ENCODE data around the gene CELA3A. TPM values are rescaled to one million over a fixed set of nuclear protein-coding genes. Genes with fewer than 3 reads are reported as not detected.
"Not testable (repeated sequence)": the region's sequence is repeated elsewhere in the genome, so short reads cannot be mapped to it uniquely, and the experiment has no call there.

The CELA3A gene
- total and polyA plus RNA-seq, 4 donors, result 5.0 to 9.5 (median 6.8) TPM

DNA sequence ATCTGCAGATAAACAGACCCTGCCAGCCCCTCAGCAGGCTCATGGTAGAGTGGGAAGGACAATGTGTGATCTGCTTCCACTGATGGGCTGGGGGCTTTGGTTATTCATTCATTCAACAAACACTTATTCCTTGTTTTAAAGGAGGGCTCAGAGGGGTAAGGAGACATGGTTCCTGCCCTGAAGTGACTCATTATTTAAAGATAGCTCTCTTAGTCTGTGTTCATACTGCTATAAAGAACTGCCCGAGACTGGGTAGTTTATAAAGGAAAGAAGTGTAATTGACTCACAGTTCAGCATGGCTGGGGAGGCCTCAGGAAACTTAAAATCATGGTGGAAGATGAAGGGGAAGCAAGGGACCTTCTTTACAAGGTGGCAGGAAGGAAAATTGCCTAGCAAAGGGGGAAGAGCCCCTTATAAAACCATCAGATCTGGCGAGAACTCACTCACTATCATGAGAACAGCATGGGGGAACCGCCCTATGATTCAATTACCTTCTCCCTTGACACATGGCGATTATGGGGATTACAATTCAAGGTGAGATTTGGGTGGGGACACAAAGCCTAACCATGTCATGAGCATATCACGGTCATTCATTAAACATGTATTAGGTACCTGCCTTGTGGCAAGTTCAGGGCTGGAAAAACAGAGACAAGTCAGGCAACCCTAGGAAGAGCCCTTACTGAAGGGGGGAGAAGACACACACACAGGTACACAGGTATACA, 11.6 kb upstream of the CELA3A start:
- not testable (repeated sequence) for ATAC-seq (ENCODE audit: low FRiP score)

GRCh38 chr1:21992186-21992585, 9.3 kb upstream of the CELA3A start:
- not testable (repeated sequence) for ATAC-seq (ENCODE audit: low FRiP score); H3K9me3 ChIP-seq (ENCODE audit: control insufficient read depth, low read length)

More for the DNA sequence above, 11.6 kb upstream of the CELA3A start:
- H3K27ac ChIP-seq (ENCODE audit: low read depth in 1 of 2, low read length in 2 of 2); H3K9me3 ChIP-seq (ENCODE audit: control insufficient read depth, low read length); H3K4me3 ChIP-seq (ENCODE audit: low read length in 2 of 2); H3K36me3 ChIP-seq (ENCODE audit: control insufficient read depth in 1 of 2, insufficient read depth in 2 of 2, low read length in 1 of 2); H3K27me3 ChIP-seq (ENCODE audit: control insufficient read depth in 1 of 2, insufficient read depth in 2 of 2, low read length in 1 of 2); H3K4me1 ChIP-seq (ENCODE audit: control insufficient read depth in 1 of 2, insufficient read depth in 2 of 2, low read length in 2 of 2); intact Hi-C loops (cut with DNase I); DNase-seq: not testable (repeated sequence)
- 44 to 45% methylated on average over 2 of the region's 5 CpGs for WGBS, 2 donors

GRCh38 chr1:21994716-21995115, 6.7 kb upstream of the CELA3A start:
- intact Hi-C loops (cut with DNase I); ATAC-seq (ENCODE audit: low FRiP score); H3K4me3 ChIP-seq (ENCODE audit: low read length in 2 of 2); H3K4me1 ChIP-seq (ENCODE audit: control insufficient read depth in 1 of 2, insufficient read depth in 2 of 2, low read length in 2 of 2); H3K36me3 ChIP-seq (ENCODE audit: control insufficient read depth in 1 of 2, insufficient read depth in 2 of 2, low read length in 1 of 2); H3K27ac ChIP-seq (ENCODE audit: low read depth in 1 of 2, low read length in 2 of 2); DNase-seq; H3K27me3 ChIP-seq (ENCODE audit: control insufficient read depth in 1 of 2, insufficient read depth in 2 of 2, low read length in 1 of 2); H3K9me3 ChIP-seq (ENCODE audit: control insufficient read depth, low read length): not testable (repeated sequence)
- 96 to 98% methylated on average over 8 of the region's 8 CpGs for WGBS, 2 donors

More at GRCh38 chr1:21992186-21992585, 9.3 kb upstream of the CELA3A start:
- H3K36me3 ChIP-seq (ENCODE audit: control insufficient read depth in 1 of 2, insufficient read depth in 2 of 2, low read length in 1 of 2); intact Hi-C loops (cut with DNase I); H3K4me3 ChIP-seq (ENCODE audit: low read length in 2 of 2); H3K27me3 ChIP-seq (ENCODE audit: control insufficient read depth in 1 of 2, insufficient read depth in 2 of 2, low read length in 1 of 2); DNase-seq; H3K4me1 ChIP-seq (ENCODE audit: control insufficient read depth in 1 of 2, insufficient read depth in 2 of 2, low read length in 2 of 2); H3K27ac ChIP-seq (ENCODE audit: low read depth in 1 of 2, low read length in 2 of 2): not testable (repeated sequence)
- WGBS, 2 donors, result 79 to 89% methylated on average over 2 to 3 of the region's 3 CpGs

GRCh38 chr1:21996663-21996970, 4.8 kb upstream of the CELA3A start:
- H3K36me3 ChIP-seq (ENCODE audit: control insufficient read depth in 1 of 2, insufficient read depth in 2 of 2, low read length in 1 of 2); H3K4me1 ChIP-seq (ENCODE audit: control insufficient read depth in 1 of 2, insufficient read depth in 2 of 2, low read length in 2 of 2); ATAC-seq (ENCODE audit: low FRiP score); H3K4me3 ChIP-seq (ENCODE audit: low read length in 2 of 2); H3K9me3 ChIP-seq (ENCODE audit: control insufficient read depth, low read length); intact Hi-C loops (cut with DNase I); H3K27ac ChIP-seq (ENCODE audit: low read depth in 1 of 2, low read length in 2 of 2); DNase-seq; H3K27me3 ChIP-seq (ENCODE audit: control insufficient read depth in 1 of 2, insufficient read depth in 2 of 2, low read length in 1 of 2): not testable (repeated sequence)
- WGBS, 2 donors, result 77 to 86% methylated on average over 3 of the region's 3 CpGs

DNA sequence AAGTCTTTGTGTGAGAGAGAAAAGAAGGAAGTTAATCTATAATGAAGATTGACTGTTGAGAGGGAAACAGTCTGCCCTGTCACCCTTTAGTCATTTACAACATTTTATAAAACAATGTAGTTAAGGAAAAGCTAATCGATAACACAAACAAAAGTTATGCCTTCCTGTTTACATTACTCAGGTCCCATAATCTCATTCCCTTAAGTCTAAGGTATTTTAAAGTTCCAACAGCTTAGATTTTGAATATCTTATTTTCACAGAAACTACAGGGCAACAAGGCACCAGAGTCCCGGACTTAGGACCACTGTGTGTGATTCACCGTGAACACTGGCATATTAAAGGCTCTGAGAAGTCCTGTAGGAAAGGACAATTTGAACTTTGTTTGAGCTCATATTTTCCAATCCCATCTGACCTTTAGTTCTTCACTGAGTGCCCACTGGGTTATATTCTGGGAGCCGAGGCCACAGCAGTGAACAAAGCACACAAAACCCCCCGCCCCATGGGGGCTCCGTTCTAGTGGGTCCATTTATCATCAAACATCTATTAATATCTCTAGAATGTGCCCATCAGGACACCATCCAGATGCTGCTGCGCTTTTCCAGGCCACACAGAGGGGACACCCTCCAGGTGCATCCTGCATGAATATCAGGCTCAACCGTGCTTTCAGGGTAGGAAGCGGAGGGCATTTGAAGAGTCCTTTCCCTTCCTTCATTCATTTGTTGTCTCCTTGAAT, 3.4 kb upstream of the CELA3A start:
- intact Hi-C loops (cut with DNase I); H3K4me1 ChIP-seq (ENCODE audit: control insufficient read depth in 1 of 2, insufficient read depth in 2 of 2, low read length in 2 of 2); H3K36me3 ChIP-seq (ENCODE audit: control insufficient read depth in 1 of 2, insufficient read depth in 2 of 2, low read length in 1 of 2); H3K4me3 ChIP-seq (ENCODE audit: low read length in 2 of 2); H3K27ac ChIP-seq (ENCODE audit: low read depth in 1 of 2, low read length in 2 of 2); DNase-seq; H3K9me3 ChIP-seq (ENCODE audit: control insufficient read depth, low read length); H3K27me3 ChIP-seq (ENCODE audit: control insufficient read depth in 1 of 2, insufficient read depth in 2 of 2, low read length in 1 of 2); ATAC-seq (ENCODE audit: low FRiP score): not testable (repeated sequence)
- WGBS, 2 donors, result 70 to 73% methylated on average over 9 of the region's 9 CpGs

- H3K36me3 ChIP-seq (ENCODE audit: control insufficient read depth in 1 of 2, insufficient read depth in 2 of 2, low read length in 1 of 2); H3K27ac ChIP-seq (ENCODE audit: low read depth in 1 of 2, low read length in 2 of 2); DNase-seq; ATAC-seq (ENCODE audit: low FRiP score); H3K4me3 ChIP-seq (ENCODE audit: low read length in 2 of 2); H3K4me1 ChIP-seq (ENCODE audit: control insufficient read depth in 1 of 2, insufficient read depth in 2 of 2, low read length in 2 of 2); intact Hi-C loops (cut with DNase I); H3K9me3 ChIP-seq (ENCODE audit: control insufficient read depth, low read length); H3K27me3 ChIP-seq (ENCODE audit: control insufficient read depth in 1 of 2, insufficient read depth in 2 of 2, low read length in 1 of 2): not testable (repeated sequence)
- WGBS, 2 donors, result 83 to 87% methylated on average over 11 to 15 of the region's 15 CpGs
Observed at GRCh38 chr1:21998624-21999294, 2.7 kb upstream of the CELA3A start.

GRCh38 chr1:21999645-22000044, 1.8 kb upstream of the CELA3A start:
- H3K36me3 ChIP-seq (ENCODE audit: control insufficient read depth in 1 of 2, insufficient read depth in 2 of 2, low read length in 1 of 2); H3K27ac ChIP-seq (ENCODE audit: low read depth in 1 of 2, low read length in 2 of 2); H3K9me3 ChIP-seq (ENCODE audit: control insufficient read depth, low read length); intact Hi-C loops (cut with DNase I); H3K27me3 ChIP-seq (ENCODE audit: control insufficient read depth in 1 of 2, insufficient read depth in 2 of 2, low read length in 1 of 2); H3K4me3 ChIP-seq (ENCODE audit: low read length in 2 of 2); H3K4me1 ChIP-seq (ENCODE audit: control insufficient read depth in 1 of 2, insufficient read depth in 2 of 2, low read length in 2 of 2); ATAC-seq (ENCODE audit: low FRiP score); DNase-seq: not testable (repeated sequence)
- 43 to 54% methylated on average over 7 of the region's 7 CpGs for whole genome bisulfite sequencing, 2 donors

GRCh38 chr1:22002461-22002860, 1.0 kb downstream of the CELA3A start:
- not testable (repeated sequence) for H3K9me3 ChIP-seq (ENCODE audit: control insufficient read depth, low read length); H3K36me3 ChIP-seq (ENCODE audit: control insufficient read depth in 1 of 2, insufficient read depth in 2 of 2, low read length in 1 of 2)
- 71 to 82% methylated on average over 5 of the region's 5 CpGs for WGBS, 2 donors

More at GRCh38 chr1:22002461-22002860, 1.0 kb downstream of the CELA3A start:
- H3K4me3 ChIP-seq (ENCODE audit: low read length in 2 of 2); intact Hi-C loops (cut with DNase I); ATAC-seq (ENCODE audit: low FRiP score); H3K27ac ChIP-seq (ENCODE audit: low read depth in 1 of 2, low read length in 2 of 2); H3K27me3 ChIP-seq (ENCODE audit: control insufficient read depth in 1 of 2, insufficient read depth in 2 of 2, low read length in 1 of 2); H3K4me1 ChIP-seq (ENCODE audit: control insufficient read depth in 1 of 2, insufficient read depth in 2 of 2, low read length in 2 of 2): not testable (repeated sequence)
- peak in 1 of 2 donors; percentile 10 for DNase-seq

Data from aorta (tissue), 5 donors.